NCI-H128 (cell line): ENCODE data around the gene FAU.

Experiments used
- DNase-seq: peaks from one replicate; lab custom pipeline; 2025; ENCODE audit not compliant: unreplicated experiment; lab: John Stamatoyannopoulos, UW

Gene FAU

GRCh38 chr11:65108469-65109123 is 13.3 kb downstream of the FAU start:
- no peak for DNase-seq

DNA sequence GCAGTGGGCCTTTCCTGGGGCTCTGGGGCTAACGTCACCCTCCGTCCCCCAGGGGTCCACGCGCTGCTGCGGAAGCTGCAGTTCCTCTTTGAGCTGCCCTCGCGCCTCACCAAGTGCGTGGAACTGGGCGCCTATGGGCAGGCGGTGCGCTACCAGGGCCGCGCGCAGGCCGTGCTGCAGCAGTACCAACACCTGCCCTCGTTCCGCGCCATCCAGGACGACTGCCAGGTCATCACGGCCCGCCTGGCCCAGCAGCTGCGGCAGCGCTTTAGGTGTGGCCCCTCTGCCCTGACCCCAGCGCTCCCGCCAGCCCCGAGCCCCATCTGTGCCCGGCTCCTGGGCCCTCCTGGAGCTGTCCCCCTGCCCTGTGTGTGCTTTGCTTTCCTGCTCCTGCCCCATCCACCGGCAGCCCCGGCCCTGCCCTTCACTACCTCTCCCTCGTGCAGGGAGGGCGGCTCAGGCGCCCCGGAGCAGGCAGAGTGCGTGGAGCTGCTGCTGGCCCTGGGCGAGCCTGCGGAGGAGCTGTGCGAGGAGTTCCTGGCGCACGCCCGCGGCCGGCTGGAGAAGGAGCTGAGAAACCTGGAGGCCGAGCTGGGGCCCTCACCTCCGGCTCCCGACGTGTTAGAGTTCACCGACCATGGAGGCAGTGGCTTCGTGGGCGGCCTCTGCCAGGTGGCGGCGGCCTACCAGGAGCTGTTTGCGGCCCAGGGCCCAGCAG is 14.0 kb downstream of the FAU start:
- DNase-seq, result no peak

- DNase-seq, result no peak
Observed at GRCh38 chr11:65107078-65107477, 14.9 kb downstream of the FAU start.

DNA sequence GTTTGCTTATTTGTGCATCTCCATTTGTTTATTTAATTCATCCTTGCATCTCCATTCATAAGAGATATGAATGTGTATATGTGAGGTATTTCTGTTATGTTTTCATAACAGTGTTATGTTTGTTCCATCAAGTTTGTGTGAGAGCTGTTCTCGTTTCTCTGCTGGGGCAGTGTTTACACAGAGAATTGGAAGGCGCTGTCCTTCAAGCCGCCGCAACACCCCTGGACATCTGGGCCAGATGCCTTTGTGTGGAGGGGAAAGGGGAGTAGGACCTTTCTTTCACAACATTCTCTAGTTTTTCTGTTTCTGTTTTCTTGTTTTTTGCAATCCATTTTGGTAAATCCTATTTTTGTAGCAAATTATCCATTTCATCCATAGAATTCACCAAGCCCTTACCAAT is 17.3 kb downstream of the FAU start:
- DNase-seq, result no peak

DNA sequence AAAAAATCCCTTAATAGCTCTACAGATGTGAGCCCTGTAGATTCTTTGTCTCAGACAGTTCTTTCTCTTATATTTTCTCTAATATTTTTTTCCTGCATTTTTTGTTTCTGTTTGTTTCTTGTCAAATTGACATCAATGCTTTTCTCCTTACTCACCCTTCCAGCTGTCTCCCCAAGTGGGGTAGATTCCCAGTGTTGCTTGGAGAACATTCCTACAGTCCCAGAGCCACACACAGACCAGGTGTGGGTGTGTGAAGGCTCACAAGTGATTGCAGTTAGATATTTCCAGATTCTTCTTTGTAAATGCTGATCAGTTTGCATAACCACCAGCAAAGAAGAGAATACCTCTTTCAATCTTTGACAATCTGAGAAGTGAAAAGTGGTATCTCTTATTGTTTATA is 18.5 kb downstream of the FAU start:
- no peak for DNase-seq

GRCh38 chr11:65102142-65103095 is 19.5 kb downstream of the FAU start:
- DNase-seq, result no peak

- no peak for DNase-seq
Observed at GRCh38 chr11:65100674-65101350, 21.1 kb downstream of the FAU start.

DNA sequence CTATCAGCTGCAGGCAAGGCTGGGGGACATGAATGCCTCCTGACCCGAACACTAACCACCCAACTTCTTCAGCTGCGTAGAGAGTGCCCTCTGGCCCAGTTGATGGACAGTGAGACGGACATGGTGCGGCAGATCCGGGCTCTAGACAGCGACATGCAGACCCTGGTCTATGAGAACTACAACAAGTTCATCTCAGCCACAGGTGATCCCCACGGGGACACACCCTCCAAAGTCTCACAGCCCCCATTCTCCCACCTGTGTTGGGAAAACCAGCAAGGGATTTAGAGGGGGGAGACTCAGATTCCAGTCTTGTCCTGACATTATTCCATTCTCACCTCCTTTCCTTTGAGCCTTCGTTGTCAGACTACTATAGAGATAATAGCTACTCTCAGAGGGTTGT is 25.0 kb downstream of the FAU start:
- DNase-seq, result no peak

DNA sequence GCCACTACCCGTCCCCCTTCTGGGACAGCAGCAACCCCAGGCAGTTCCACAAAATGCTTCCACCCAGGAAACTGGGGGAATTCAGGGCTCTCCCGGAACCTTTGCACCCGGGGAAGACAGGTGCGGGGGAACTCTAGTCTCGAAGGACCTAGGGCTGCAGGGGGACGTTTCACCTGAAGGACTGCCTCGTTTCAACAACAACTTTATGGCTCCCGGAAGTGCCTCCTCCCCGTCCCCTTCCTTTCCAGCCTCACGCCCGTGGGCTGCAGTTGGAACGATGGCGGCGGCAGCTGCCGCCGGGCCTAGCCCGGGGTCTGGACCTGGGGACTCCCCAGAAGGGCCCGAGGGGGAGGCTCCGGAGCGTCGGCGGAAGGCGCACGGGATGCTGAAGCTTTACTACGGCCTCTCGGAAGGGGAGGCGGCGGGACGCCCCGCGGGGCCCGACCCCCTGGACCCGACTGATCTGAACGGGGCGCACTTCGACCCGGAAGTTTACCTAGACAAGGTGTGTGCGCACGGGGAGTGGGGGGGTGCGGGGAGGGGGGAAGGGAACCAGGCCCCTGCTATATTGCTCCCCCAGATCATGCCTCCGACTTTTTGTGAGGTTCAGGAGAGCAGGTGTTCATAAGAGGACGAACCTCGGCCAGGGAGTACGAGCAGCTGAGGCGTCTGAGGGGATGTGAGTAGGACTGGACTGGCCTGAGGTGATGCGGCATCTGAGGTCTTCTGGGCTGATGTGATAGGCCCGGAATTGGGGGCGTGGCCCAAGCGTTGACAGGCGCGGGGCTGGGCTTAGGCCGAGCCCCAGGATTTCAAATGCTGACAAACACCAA is 25.7 kb downstream of the FAU start, which contains the start of gene VPS51:
TSS of gene VPS51 (plus strand) at position 241 of the 833 bp plus-strand sequence. CDS start at position 278, 37 bp downstream.
- DNase-seq, result peak; percentile 94

- DNase-seq, result no peak
Observed at GRCh38 chr11:65095427-65095826, 26.5 kb downstream of the FAU start.

- no peak for DNase-seq
Observed at GRCh38 chr11:65090628-65091027, 31.3 kb downstream of the FAU start.

- DNase-seq, result no peak
Observed at GRCh38 chr11:65089621-65090020, 32.3 kb downstream of the FAU start.

- no peak for DNase-seq
Observed at GRCh38 chr11:65087827-65088226, 34.1 kb downstream of the FAU start.

DNA sequence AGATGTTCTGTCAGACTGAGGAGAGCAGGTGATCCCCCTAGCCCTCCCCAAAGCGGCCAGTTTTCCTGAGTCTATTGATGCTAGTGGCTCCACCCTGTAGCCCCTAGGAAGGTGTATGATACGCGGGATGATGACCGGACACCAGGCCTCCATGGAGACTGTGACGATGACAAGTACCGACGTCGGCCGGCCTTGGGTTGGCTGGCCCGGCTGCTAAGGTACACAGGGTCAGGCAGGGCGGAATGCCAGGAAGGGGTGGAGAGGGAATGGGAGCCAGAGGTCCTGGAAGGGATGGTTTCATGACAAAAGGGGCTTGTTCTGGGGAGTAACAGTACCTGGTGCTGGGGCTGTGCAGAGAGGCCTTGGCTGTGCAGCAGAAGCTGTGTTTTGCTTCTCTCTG is 34.7 kb downstream of the FAU start:
- DNase-seq, result no peak

DNA sequence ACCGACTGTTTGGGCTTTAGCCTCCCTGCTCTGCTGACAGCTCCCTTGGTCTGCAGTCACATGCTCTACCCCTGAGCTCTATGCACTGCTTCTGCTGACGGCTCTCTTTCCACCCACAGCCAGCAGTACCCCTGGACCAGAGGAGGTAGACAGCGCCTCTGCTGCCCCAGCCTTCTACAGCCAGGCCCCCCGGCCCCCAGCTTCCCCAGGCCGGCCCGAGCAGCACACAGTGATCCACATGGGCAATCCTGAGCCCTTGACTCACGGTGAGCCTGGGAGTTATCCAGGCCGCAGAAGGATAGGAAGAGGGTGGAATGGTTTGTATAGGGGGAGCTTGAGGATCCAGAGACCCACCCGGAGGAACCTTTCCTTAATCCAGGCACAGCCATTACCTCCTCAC is 35.1 kb downstream of the FAU start:
- DNase-seq, result no peak

DNA sequence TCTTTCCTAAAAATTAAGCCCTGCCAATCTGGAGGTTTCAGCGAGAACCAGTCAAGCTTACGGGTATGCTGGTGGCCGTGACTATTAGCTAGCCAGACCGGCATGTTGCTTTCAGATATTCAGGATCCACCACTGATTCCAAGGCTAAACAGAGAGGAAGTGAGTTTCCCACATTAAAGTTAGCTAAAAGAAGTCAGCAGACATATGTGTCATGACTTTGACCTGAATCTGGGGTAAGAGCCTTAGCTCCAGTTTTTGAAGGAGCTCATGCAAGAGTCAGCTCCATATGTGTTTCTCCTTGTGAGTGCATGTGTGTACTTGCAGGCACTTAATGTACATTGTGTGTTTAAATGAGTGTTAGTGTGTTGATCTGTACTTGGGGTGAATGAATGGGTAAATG is 36.5 kb downstream of the FAU start:
- no peak for DNase-seq

DNA sequence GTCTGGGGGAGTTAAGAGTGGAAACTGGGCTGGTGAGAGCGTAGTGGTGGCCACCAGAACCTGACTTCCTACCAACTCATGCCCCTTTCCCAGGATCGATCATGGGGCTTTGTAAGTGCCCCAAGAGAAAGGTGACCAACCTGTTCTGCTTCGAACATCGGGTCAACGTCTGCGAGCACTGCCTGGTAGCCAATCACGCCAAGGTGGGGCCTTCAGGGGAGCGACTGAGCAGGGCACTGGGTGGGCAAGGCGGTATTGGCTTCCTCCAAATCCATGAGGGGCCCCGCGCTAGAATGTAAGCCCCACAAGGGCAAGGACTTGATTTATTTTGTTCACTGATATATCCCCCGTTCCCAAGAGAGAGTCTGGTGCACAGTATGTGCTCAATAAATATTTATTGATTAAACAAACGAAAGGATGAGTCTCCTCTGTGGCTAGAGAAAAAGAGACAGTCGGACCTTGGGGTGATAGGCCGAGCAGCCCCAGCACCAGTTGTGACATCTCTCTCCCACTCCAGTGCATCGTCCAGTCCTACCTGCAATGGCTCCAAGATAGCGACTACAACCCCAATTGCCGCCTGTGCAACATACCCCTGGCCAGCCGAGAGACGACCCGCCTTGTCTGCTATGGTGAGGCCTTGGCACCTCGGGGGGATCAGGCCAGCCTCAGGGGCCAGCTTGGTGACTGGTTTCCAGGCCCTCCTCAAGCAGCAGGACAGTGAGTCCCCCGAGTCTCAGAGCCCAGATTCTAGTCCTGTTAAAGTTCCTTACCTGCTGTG is 37.1 kb downstream of the FAU start:
- DNase-seq, result no peak

GRCh38 chr11:65083834-65084597 is 37.9 kb downstream of the FAU start, which contains the start of the genes CDCA5 and ZFPL1:
Gene CDCA5 (minus strand): TSS chr11:65084040. CDS start chr11:65083978, 62 bp downstream.
Gene ZFPL1 (plus strand): TSS chr11:65084222. CDS start chr11:65084699, 477 bp downstream.
- DNase-seq, result peak; percentile 91
